SK-N-SH (cell line): ENCODE results near the gene PRPF6. TPM values are rescaled to one million over a fixed set of nuclear protein-coding genes. Genes with fewer than 3 reads are reported as not detected.

Source experiments
- CTCF ChIA-PET: fragments of 300-600, 350-600 bp; formaldehyde crosslinking; extraction: SDS; loops from one replicate; lab custom pipeline; 2021; lab: Yijun Ruan, JAX
- POLR2A ChIA-PET: fragments of 350-600 bp; sonication (Branson Sonifier 250); formaldehyde crosslinking; extraction: SDS; loops from one replicate; lab custom pipeline; 2020; ENCODE audit warnings: antibody characterized with exemption, inconsistent platforms; lab: Yijun Ruan, JAX
- DNase-seq: peaks from one replicate; pipeline ENCODE4 v3.0.0; 2012
- H2AFZ ChIP-seq: fragments of 200-600 bp; sonication (generic); 2 replicates; pipeline ENCODE4 v1.8.1; 2016; ENCODE audit warnings: antibody characterized with exemption, mild to moderate bottlenecking, low read depth
- H3F3A ChIP-seq: fragments of 200-600 bp; sonication (generic); replicated peaks from 2 replicates; pipeline ENCODE3; 2016; ENCODE audit warnings: antibody characterized with exemption, mild to moderate bottlenecking; ENCODE audit not compliant: insufficient read depth
- H3K27ac ChIP-seq, 2 experiments: fragments of 200-500 bp in 1 of 2; fragments of 200-600 bp in 1 of 2; sonication (Bioruptor generic) in 1 of 2; sonication (generic), shearing (Covaris generic) in 1 of 2; 2 replicates each; pipeline versions ENCODE4 v1.5.1 to v1.6.1; 2014 to 2016; ENCODE audit warnings: low read depth in 2 of 2, inconsistent platforms in 1 of 2, low read length in 1 of 2, mild to moderate bottlenecking in 1 of 2, mixed read lengths in 1 of 2
- H3K27me3 ChIP-seq: fragments of 200-600 bp; sonication (generic), shearing (Covaris generic); 2 replicates; pipeline ENCODE4 v1.6.1; 2016; ENCODE audit warnings: mixed run types; ENCODE audit not compliant: insufficient read depth
- H3K36me3 ChIP-seq, 2 experiments: fragments of 200-500 bp in 1 of 2; fragments of 200-600 bp in 1 of 2; sonication (Bioruptor generic) in 1 of 2; sonication (generic) in 1 of 2; replicated peaks in 1 of 2; 2 replicates each; pipeline versions ENCODE3 to v1.5.1; 2014 to 2016; ENCODE audit warnings: low read length in 1 of 2, mild to moderate bottlenecking in 1 of 2; ENCODE audit not compliant: insufficient read depth in 2 of 2, control insufficient read depth in 1 of 2
- H3K4me1 ChIP-seq, 2 experiments: fragments of 200-500 bp in 1 of 2; fragments of 200-600 bp in 1 of 2; sonication (Bioruptor generic) in 1 of 2; sonication (generic), shearing (Covaris generic) in 1 of 2; 2 replicates each; pipeline versions ENCODE4 v1.5.1 to v1.6.1; 2014 to 2016; ENCODE audit warnings: low read depth in 1 of 2, low read length in 1 of 2, mixed run types in 1 of 2; ENCODE audit not compliant: insufficient read depth in 2 of 2, control insufficient read depth in 1 of 2
- H3K4me2 ChIP-seq: fragments of 200-600 bp; sonication (generic), shearing (Covaris generic); 2 replicates; pipeline ENCODE4 v1.6.1; 2017; ENCODE audit warnings: mixed run types
- H3K4me3 ChIP-seq, 2 experiments: fragments of 200-500 bp in 1 of 2; fragments of 200-600 bp in 1 of 2; sonication (Bioruptor generic) in 1 of 2; sonication (generic), shearing (Covaris generic) in 1 of 2; 2 replicates each; pipeline versions ENCODE4 v1.5.1 to v1.8.1; 2014 to 2016; ENCODE audit warnings: low read depth in 2 of 2, inconsistent platforms in 1 of 2, low read length in 1 of 2, mild to moderate bottlenecking in 1 of 2, mixed read lengths in 1 of 2, moderate library complexity in 1 of 2
- H3K79me2 ChIP-seq: fragments of 200-600 bp; sonication (generic); 2 replicates; pipeline ENCODE4 v1.8.1; 2017; ENCODE audit warnings: mild to moderate bottlenecking; ENCODE audit not compliant: insufficient read depth
- H3K9ac ChIP-seq: fragments of 200-600 bp; sonication (generic); 2 replicates; pipeline ENCODE4 v1.6.1; 2017; ENCODE audit warnings: mixed run types
- H3K9me2 ChIP-seq: fragments of 200-600 bp; sonication (generic); 2 replicates; pipeline ENCODE4 v1.6.1; 2017; ENCODE audit warnings: mixed run types
- H3K9me3 ChIP-seq: fragments of 200-600 bp; sonication (generic); 2 replicates; pipeline ENCODE4 v1.6.1; 2017; ENCODE audit warnings: mixed run types, mild to moderate bottlenecking, moderate library complexity
- H4K20me1 ChIP-seq: fragments of 200-600 bp; sonication (generic); 2 replicates; pipeline ENCODE4 v1.6.1; 2017; ENCODE audit warnings: mild to moderate bottlenecking, mixed run types; ENCODE audit not compliant: insufficient read depth
- CHD2 ChIP-seq: fragments of 150-350 bp; IDR thresholded peaks from 2 replicates; pipeline ENCODE4 v1.6.1; 2018; ENCODE audit warnings: low read length; ENCODE audit not compliant: partially characterized antibody
- ELF1 ChIP-seq: IDR thresholded peaks from 2 replicates; pipeline ENCODE4 v1.4.0; 2012
- EZH2phosphoT487 ChIP-seq: fragments of 200-600 bp; sonication (generic); IDR thresholded peaks from 2 replicates; pipeline ENCODE4 v1.6.1; 2017; ENCODE audit warnings: low read depth, mixed run types, mild to moderate bottlenecking, antibody characterized with exemption, moderate library complexity, borderline replicate concordance
- FOXJ3 ChIP-seq: sonication (generic); formaldehyde crosslinking; IDR thresholded peaks from 2 replicates; pipeline ENCODE4 v1.5.1; 2020; ENCODE audit warnings: mild to moderate bottlenecking, missing genetic modification reagents
- FOXM1 ChIP-seq: IDR thresholded peaks from 2 replicates; pipeline ENCODE4 v1.4.0; 2012; ENCODE audit warnings: low read depth, mild to moderate bottlenecking
- GATA2 ChIP-seq: sonication (generic); formaldehyde crosslinking; IDR thresholded peaks from 2 replicates; pipeline ENCODE4 v1.5.0; 2020; ENCODE audit warnings: mild to moderate bottlenecking, missing genetic modification reagents
- IRF3 ChIP-seq: fragments of 150-350 bp; IDR thresholded peaks from 2 replicates; pipeline ENCODE4 v1.6.1; 2016; ENCODE audit warnings: mild to moderate bottlenecking, low read depth, low read length
- JUND ChIP-seq: IDR thresholded peaks from 2 replicates; pipeline ENCODE4 v1.4.0; 2012
- MAX ChIP-seq: IDR thresholded peaks from 2 replicates; pipeline ENCODE4 v1.4.0; 2012; ENCODE audit warnings: low read depth
- MEF2A ChIP-seq: IDR thresholded peaks from 2 replicates; pipeline ENCODE4 v1.4.0; 2012; ENCODE audit warnings: low read depth, borderline replicate concordance
- MXI1 ChIP-seq: IDR thresholded peaks from 2 replicates; pipeline ENCODE4 v1.6.1; 2012; ENCODE audit warnings: mild to moderate bottlenecking, low read depth, low read length, improper control_type of control experiment
- NFIC ChIP-seq: IDR thresholded peaks from 2 replicates; pipeline ENCODE4 v1.4.0; 2012; ENCODE audit warnings: borderline replicate concordance
- NRF1 ChIP-seq: IDR thresholded peaks from 2 replicates; pipeline ENCODE4 v1.6.1; 2012; ENCODE audit warnings: low read depth, mild to moderate bottlenecking, low read length
- PBX3 ChIP-seq: IDR thresholded peaks from 2 replicates; pipeline ENCODE4; 2012
- POLR2AphosphoS5 ChIP-seq: IDR thresholded peaks from 2 replicates; pipeline ENCODE4 v1.6.1; 2012; ENCODE audit warnings: low read depth, low read length
- RAD21 ChIP-seq: IDR thresholded peaks from 2 replicates; pipeline ENCODE4 v1.6.1; 2012; ENCODE audit warnings: mild to moderate bottlenecking, low read length
- RCOR1 ChIP-seq: fragments of 150-350 bp; IDR thresholded peaks from 2 replicates; pipeline ENCODE4 v1.6.1; 2017; ENCODE audit warnings: antibody characterized with exemption, low read length
- RFX5 ChIP-seq: IDR thresholded peaks from 2 replicates; pipeline ENCODE4 v1.6.1; 2012; ENCODE audit warnings: mild to moderate bottlenecking, improper control_type of control experiment, low read length
- RXRA ChIP-seq: IDR thresholded peaks from 2 replicates; pipeline ENCODE4 v1.4.0; 2012; ENCODE audit warnings: low read depth, mild to moderate bottlenecking, borderline replicate concordance
- SIN3A ChIP-seq: IDR thresholded peaks from 2 replicates; pipeline ENCODE4 v1.6.1; 2012; ENCODE audit warnings: low read depth, mild to moderate bottlenecking, low read length, moderate library complexity, borderline replicate concordance
- TAF1 ChIP-seq: IDR thresholded peaks from 2 replicates; pipeline ENCODE4 v1.6.1; 2012; ENCODE audit warnings: low read depth, mild to moderate bottlenecking, low read length, moderate library complexity, borderline replicate concordance
- YY1 ChIP-seq: IDR thresholded peaks from 2 replicates; pipeline ENCODE4 v1.4.0; 2012; ENCODE audit warnings: low read depth, mild to moderate bottlenecking
- WGBS: methylation state at CpG from one replicate; pipeline ENCODE4 v1.1.6; 2017; ENCODE audit warnings: low lambda C conversion rate; 5-methylcytosine and 5-hydroxymethylcytosine counted together
- polyA plus RNA-seq, 3 experiments: library from polyadenylated mRNA; depleted of rRNA; stranded (reverse); fragments of >200 nt; gene quantifications; 2 replicates each; pipeline ENCODE4 v1.2.3, GENCODE V29; 2012

PRPF6 gene
- polyA plus RNA-seq, 1 of the 3 experiments (the other 2 are of a cell fraction), result 59.1 TPM

GRCh38 chr20:63942969-63943807 is 37.7 kb upstream of the PRPF6 start:
- TF ChIP-seq MXI1, result no peak
- no peak for TF ChIP-seq EZH2phosphoT487
- TF ChIP-seq TAF1, result no peak
- TF ChIP-seq POLR2AphosphoS5, result no peak
- TF ChIP-seq FOXM1, result no peak
- TF ChIP-seq IRF3, result no peak
- TF ChIP-seq CHD2, result no peak
- TF ChIP-seq RCOR1, result no peak
- TF ChIP-seq, all 33 proteins: peak for 0
- peaks cover 14% of the 10 kb centered on the region for H3F3A ChIP-seq
- H2AFZ ChIP-seq, result no peak overlapping the region
- no peaks in the 10 kb centered on the region for H3K9me2 ChIP-seq
- H3K36me3 ChIP-seq, result peaks cover 0 to 54% of the 10 kb centered on the region in 2 experiments
- peaks cover 64% of the 10 kb centered on the region for H4K20me1 ChIP-seq
- H3K27ac ChIP-seq, result no peak overlapping the region; a peak in 1 of 4 replicates
- H3K9me3 ChIP-seq, result no peaks in the 10 kb centered on the region
- no peak overlapping the region for H3K4me2 ChIP-seq
- H3K4me1 ChIP-seq, result peaks cover 0 to 6% of the 10 kb centered on the region in 2 experiments; a peak in 1 of 4 replicates
- WGBS, result 17% methylated on average over 2 of the region's 19 CpGs
- ChIA-PET CTCF (interaction anchor here (0.9 to 2.4 kb wide), 4 partner anchors 10 to 168 kb away, joined by 3 to 10 read pairs (median 5); no protein-coding TSS in a partner anchor), POLR2A (no interaction called here)
- no peak for DNase-seq
- H3K27me3 ChIP-seq, result no peaks in the 10 kb centered on the region
- no peak overlapping the region for H3K9ac ChIP-seq
- peaks cover 18% of the 10 kb centered on the region; the same call in 1 of the 2 replicates for H3K79me2 ChIP-seq
- H3K4me3 ChIP-seq, result no peak overlapping the region

- Histone ChIP-seq H3K9me3 (no peaks in the 10 kb centered on the region), H3K27me3 (no peaks in the 10 kb centered on the region), H4K20me1 (peaks cover 66% of the 10 kb centered on the region), H3F3A (peaks cover 19% of the 10 kb centered on the region), H3K9me2 (no peaks in the 10 kb centered on the region), H3K4me2 (no peak overlapping the region), H2AFZ (no peak overlapping the region), H3K4me3 (no peak overlapping the region), H3K27ac (no peak overlapping the region), H3K4me1 (peaks cover 2 to 12% of the 10 kb centered on the region in 2 experiments; a peak in 3 of 4 replicates)
- no CpG with 5 or more reads among the region's 3 CpGs for WGBS
- POLR2A ChIA-PET, result no interaction called here
- TF ChIP-seq PBX3 (no peak), RAD21 (no peak), GATA2 (CRISPR knock-in tag) (no peak), JUND (no peak), NFIC (no peak), NRF1 (no peak), POLR2AphosphoS5 (no peak), SIN3A (no peak), ELF1 (no peak), MAX (no peak), RFX5 (no peak), FOXJ3 (CRISPR knock-in tag) (no peak), YY1 (no peak), RXRA (no peak), MEF2A (no peak), TAF1 (no peak)
- TF ChIP-seq, all 33 proteins: peak for 0
- CTCF ChIA-PET, result interaction anchor here (0.9 to 1.4 kb wide), 3 partner anchors 11 to 30 kb away, joined by 3 to 7 read pairs (median 3); no protein-coding TSS in a partner anchor
- Histone ChIP-seq H3K79me2 (peaks cover 21% of the 10 kb centered on the region; the same call in 1 of the 2 replicates), H3K9ac (no peak overlapping the region), H3K36me3 (peaks cover 0 to 53% of the 10 kb centered on the region in 2 experiments)
- no peak for DNase-seq
Observed at GRCh38 chr20:63943808-63944077, 37.2 kb upstream of the PRPF6 start.
